ENCODE results near the gene ADAMTS10.
"Not testable (repeated sequence)": the region's sequence is repeated elsewhere in the genome, so short reads cannot be mapped to it uniquely, and the experiment has no call there.

The ADAMTS10 gene

DNA sequence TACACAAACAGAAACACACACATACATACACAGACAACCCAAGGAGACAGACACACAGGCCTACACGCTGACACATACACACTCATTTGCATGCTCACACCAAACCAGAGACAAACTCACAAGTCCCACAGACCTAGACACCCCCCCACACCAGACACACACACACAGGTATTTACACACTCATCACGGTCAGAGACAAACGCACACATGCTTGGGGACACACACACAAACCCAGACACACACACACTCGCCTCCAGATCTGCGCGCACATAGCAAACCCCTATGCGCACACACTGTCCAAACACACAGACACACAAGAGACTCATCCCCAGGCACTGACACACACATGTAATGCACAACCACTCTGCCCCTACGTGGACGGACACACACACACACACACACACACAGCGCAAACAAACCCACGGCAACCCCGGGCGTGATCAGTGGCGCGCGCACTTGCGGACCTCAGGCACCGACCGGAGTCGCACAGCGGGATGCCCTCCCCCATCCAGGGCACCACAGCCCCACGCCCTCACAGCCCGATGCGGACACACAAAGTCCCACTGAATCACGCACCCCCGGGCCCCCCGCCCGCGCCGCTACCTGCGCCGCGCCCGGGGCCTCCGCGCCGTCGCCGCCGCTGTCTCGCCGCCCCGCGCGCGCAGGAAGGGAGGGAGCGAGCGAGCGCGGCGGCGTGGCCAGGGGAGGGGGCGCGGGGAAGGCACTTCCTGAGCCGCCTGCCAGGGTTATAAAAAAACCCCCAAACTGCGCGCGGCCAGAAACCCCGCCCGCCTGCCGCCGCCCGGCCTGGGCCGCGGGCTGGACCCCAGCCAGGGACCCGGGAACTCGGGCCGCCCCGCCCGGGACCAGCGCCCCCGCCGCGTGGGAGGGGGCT, at the start of gene ADAMTS10:
Gene ADAMTS10 (minus strand): TSS at position 675 of the 895 bp plus-strand sequence. CDS start 5,005 bp downstream, outside the sequence.
- DNase-seq, result no peak

DNA sequence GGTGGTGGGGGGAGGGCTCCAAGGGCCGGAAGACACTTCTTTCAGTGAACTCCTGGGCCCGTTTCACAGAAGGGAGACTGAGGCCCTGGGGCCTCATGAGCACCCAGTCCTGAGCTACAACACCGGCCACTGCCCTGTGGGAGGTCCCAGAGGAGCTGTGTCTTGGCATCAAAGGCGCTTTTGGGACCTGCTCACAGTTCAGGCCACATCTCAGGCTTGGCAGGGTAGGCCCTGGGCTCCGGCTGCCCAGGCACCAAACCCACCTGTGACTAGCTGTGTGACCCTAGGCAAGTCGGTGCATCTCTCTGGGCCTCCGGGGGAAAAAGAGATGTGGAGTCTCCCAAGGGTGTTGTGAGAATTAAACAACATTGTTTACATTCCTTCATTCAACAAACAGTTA, 49.4 kb upstream of the ADAMTS10 start:
- DNase-seq, result no peak

DNA sequence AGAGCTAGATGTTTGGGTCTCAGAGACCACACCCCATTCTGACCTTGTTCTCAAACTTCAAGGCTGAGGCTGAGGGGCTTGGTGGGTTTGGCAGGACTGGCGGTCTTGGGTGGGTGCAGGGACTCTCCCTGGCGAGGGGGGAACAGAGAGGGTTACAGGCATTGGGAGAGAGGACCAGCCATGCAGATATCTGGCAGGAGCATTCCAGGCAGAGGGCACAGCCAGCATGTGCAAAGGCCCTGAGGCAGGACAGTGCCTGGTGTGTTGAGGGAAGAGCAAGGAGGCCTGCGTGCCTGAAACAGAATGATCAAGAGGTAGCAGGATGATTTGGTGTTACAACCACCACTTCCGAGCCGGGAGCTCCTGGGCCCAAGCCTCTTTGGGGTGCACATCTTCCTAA, 47.4 kb upstream of the ADAMTS10 start:
- no peak for DNase-seq

DNA sequence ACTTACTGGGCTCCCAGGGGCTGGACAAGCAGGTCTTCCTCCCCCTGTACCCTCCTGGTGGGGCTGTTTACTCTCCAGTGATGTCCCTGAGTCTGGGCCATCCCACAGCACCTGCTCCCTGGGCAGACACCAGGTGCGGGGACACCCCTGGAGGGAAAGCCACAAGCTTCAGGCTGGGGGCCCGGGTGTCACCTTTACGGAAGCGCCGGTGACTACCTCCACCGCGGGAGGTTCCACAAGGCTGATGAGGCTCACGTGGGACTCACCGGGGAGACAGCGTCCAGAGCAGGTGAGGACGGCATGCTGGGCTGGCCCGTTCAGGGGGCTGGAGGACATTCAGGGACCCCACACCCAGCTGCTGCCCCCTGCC, 44.8 kb upstream of the ADAMTS10 start:
- no peak for DNase-seq

DNA sequence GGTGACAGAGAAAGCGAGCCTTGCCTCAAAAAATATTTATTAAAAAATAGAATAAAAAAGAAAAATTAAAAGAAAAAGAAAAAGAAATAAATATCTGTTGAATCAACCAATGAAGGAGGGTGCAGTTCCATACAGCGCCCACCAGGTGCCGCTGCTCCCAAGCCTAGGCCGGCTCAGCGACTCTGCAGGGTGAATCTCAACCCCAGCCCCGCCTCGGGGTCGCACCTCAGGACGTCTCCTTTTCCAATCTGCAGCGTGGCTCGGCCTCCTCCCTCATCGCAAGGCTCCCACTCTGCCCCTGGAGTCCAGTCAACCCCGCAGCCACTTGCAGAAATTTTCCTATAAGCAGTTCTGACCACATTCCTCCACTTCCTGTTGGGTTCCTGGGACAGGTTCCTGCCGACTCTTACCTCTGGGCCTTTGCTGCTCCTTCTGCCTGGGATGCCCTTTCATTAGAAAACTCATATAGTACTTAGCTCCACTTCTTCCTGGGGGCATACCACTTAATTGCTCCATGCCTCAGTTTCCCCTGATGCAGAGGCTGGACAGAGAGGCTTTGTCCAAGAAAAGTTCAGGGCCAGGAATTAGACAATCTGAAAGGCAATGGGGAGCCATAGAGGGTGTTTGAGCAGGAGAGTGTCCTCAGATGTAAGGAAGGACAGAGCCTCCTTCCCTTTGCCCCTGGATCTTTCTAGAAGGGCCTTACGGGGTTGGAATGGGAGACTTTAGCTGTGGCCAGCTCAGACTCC, 44.2 kb upstream of the ADAMTS10 start:
- DNase-seq, result peak; percentile 70

DNA sequence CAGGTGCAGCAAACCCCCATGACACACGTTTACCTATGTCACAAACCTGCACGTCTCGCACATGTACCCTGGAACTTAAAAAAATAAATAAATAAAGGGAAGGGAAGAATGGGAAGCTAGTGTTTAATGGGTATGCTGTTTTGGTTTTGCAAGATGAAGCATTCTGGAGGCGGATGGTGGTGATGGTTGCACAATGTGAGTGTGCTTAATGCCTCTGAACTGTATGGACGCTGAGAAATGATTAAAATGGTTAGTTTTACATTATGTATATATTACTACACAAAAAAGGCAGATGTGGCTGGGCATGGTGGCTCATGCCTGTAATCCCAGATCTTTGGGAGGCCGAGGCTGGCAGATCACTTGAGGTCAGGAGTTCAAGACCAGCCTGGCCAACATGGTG, 37.7 kb upstream of the ADAMTS10 start:
- peak; percentile 83 for DNase-seq

DNA sequence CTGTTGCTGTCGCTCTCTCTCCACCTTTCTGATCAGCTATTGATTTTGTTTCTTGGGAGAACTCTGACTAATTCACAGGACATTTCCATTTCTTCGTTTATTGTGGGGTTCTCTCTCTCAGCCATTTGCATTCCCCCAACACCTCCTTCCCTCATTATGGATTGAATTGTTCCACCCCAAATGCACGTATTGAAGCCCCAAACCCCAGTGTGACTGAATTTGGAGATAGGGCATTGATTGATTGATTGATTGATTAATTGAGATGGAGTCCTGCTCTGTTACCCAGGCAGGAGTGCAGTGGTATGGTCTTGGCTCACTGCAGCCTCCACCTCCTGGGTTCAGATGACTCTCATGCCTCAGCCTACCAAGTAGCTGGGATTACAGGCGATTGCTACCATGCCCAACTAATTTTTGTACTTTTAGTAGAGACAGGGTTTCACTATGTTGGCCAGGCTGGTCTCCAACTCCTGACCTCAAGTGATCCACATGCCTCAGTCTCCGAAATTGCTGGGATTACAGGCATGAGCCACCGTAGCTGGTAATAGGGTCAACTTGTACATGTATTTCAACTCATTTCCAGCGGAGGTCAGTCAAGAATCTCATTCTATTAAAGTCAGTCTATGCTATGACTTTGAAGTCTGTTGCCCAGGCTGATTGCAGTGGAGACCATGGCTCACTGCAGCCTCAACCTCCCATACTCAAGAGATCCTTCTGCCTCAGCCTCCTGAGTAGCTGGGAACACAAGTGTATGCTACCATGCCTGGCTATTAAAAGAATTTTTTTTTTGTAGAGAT, 33.5 kb upstream of the ADAMTS10 start:
- no peak for DNase-seq

DNA sequence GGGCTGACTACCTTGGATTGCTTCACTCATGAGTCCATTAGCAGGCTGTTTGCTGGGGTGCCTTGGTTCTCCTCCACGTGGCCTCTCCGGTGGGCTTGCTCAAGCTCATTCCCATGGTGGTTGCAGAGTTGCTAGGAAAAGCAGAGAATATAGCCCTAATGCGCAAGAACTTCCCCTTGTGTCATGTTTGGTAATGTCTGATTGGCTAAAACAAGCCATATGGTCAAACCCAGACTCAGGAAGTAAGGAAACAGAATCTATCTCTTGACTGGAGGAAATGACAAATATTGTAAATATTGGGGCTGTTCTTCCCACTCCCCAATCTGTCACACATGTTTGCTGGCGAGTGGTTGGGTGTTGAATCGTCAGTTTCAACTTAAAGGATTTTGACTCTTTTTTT, 32.0 kb upstream of the ADAMTS10 start:
- no peak for DNase-seq

DNA sequence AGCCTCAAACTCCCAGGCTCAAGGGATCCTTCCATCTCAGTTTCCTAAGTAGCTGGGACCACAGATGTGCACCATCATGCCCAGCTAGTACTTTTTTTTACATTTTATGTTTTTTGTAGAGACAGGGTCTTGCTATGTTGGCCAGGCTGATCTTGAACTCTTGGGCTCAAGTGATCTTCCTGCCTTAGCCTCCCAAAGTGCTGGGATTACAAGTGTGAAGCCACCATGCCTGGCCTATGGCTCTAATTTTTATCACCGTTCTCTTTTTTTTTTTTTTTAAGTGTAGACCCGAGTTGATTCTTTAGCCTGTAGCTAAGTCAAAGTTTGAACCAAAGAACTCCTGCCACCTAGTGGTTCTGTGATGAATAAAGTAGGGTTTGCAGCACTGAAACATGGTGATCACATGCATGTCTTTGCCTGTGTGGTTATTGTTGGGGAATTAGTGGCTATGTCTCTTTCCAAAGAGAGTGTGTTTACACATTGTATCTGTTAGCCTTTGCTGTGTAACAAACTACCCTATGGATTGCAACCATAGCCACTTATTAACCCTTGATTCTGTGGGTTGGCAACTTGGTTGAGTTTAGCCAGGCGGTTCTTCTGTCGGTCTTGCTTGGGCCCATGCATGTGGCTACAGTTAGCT, 31.5 kb upstream of the ADAMTS10 start:
- peak; percentile 44 for DNase-seq

DNA sequence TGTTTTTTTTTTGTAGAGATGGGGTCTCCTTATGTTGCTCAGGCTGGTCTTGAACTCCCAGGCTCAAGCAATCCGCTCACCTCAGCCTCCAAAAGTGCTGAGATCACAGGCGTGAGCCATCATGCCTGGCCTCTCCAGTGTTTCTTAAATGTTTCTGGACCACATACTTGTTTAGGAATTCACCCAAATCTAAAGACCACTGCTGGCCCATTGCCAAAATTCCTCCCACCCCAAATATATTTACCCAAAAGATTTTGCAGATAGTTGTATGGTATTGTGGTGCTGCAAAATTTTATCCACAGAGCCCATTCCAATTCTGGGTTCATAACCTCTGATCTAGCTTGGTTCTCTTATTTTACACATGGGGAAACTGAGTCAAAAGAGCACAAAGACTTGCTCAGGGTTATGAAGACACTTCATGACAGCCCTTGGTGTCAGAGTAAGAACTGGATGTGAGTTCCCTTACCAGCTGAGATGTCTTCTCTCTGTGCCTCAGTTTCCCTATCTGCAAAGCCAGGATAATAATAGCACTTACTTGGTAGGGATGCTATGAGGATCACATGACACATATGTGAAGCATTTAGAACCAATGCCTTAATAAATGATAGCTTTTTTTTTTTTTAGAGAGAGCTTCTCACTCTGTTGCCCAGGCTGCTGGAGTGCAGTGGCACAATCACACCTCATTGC, 30.8 kb upstream of the ADAMTS10 start:
- no peak for DNase-seq

DNA sequence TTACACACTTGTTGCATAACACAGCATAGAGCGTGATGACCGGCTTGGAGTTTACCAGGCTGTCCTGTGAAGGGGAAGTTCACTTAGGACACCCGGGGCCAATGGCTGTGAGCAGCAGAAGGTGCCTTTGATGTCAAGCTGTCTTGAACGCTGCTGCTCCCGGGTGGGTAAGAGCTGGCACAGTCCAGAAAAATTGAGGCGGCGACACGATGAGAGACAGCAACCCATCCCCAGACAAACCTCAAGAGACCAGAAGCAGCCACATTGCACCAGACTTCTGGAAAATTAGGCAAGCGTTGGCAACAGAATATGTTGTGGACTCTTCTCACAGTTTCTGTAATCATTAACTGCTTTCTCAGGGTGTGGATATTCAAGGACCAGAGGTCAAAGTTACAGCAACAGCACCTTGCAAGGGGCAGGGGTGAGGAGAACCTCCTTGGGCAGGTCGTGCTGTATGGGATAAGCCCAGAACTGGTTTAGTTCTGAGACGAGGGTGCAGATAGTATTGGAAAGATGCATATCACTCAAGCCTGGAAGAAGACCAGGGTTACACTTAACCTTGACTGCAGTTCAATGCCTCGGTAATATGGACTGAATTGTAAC, 30.0 kb upstream of the ADAMTS10 start:
- peak; percentile 93 for DNase-seq

DNA sequence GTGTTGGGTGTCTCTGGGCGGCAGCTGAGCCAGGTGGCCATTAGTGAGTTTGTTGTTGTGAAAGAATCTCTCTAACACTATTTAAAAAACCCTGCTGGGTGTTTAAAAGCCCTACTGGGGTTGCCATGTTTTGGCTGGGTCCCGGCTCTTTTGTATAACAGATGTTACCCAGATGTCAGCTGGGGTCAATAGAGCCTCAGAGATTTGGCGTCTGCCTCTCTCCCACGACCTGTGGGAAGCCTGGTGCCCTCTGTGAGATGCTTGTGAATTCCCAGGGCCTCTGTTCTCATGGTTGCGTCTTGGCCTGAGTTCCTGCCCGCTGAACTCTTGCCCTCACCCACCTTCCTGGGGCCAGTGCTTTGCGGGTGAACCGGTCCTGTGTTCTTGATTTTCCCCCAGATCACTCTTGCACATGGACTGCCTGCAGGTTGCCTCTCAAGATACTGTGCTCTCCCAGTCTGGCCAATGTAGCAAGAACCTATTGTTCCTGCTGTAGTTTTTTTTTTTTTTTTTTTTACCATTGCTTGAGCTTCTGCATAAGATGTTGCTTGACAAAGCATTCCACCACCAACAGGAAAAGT, 29.4 kb upstream of the ADAMTS10 start:
- no peak for DNase-seq

DNA sequence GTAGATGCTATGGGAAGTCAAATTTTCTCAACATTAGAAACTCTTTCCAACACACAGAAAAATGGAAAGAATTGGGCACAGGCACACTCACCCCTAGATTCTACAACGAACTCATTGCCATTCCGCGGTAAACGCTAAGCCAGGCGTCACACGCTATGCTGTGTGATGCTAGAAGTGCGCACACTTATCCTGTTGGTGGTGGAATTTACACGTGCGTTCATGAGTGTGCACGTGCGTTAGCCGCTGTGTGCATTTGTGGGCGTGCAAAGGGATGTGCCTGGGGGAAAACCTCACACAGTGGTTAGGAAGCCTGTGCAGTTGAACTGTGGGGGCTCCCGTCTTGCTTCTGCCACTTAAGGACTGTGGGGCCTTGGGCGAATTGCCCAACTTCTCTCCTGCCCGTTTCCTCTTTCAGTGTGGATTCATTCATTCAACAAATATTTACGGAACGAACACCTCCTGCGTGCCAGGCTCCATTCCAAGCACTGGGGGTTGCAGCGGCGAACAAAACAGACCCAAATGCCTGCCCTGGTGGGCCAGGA, 27.6 kb upstream of the ADAMTS10 start:
- peak; percentile 76 for DNase-seq

DNA sequence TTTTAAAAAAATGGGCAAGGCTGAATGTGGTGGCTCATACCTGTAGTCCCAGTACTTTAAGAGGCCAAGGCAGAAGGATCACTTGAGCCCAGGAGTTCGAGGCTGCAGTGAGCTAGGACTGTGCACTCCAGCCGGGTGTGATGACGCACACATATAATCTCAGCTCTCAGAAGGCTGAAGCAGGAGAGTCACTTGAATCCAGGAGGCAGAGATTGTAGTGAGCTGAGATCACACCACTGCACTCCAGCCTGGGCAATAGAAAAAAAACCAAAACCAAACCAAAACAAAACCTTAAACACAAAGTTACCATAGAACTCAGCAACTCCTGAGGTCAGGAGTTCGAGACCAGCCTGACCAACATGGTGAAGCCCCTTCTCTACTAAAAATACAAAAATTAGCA, 26.6 kb upstream of the ADAMTS10 start:
- DNase-seq, result not testable (repeated sequence)

DNA sequence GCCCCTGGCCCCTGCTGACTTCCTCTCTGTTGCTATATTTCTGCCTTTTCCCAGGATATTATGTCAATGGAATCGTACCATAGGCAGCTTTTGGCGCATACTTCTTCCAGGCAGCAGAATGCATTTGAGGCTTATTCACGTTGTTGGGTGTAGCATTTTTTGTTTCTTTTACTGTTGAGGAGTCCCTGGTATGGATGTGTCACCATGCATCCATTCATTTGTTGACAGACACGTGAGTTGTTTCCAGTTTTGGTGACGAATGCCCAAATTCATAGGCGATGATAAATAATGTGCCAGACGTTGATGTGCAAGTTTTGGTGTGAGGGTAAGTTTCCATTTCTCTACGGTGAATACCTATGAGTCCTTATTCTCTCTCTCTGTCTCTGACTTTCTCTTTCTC, 24.9 kb upstream of the ADAMTS10 start:
- DNase-seq, result no peak

DNA sequence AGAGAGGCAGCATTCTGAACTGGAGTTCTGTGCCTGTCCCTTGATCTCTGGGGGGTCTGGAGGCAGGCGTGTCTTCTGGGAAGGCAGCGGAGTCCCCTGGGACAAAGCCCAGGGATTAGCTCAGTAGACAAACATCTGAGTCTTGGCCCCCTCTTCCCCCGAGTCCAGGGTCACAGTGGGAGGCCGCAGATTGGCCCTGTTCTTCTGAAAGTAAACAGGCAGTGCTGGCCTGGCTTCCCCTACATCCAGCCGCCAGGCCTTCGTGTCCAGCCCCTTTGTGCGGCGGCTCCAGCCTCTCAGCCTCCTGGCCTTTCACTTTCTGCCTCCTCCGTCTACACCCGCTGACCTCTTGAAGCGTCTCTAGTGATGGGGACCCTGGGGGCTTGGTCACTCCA, 20.9 kb upstream of the ADAMTS10 start:
- DNase-seq, result no peak

DNA sequence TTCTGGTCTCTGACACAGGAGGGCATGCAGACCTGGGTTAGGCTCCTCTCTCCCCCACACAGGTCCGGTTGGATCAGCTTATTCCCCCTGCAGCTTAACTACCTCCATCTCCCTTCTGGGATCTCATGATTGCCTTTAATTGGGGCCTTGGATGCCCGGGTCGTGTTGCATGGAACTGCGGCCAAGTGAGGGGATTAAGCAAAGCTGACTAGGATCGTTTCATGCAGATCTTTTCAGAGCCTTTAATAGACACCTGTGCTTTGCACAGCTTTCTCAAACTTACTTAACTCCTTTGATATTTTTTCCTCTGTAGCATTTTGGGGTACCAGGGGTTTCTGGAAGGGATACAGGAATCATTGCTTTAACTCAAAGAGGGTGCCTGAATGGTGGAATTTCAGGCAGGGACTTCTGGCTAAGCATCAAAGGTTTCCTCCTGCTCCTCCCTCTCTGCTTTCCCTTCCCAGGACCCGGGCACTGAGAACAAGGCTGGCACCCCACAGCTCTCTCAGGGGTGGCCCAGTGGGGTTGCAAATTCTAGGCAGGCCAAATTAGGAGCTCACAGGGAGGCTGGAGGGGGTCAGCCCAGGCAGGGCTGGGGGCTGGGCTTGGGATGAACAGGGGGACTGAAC, 20.4 kb upstream of the ADAMTS10 start:
- DNase-seq, result no peak

DNA sequence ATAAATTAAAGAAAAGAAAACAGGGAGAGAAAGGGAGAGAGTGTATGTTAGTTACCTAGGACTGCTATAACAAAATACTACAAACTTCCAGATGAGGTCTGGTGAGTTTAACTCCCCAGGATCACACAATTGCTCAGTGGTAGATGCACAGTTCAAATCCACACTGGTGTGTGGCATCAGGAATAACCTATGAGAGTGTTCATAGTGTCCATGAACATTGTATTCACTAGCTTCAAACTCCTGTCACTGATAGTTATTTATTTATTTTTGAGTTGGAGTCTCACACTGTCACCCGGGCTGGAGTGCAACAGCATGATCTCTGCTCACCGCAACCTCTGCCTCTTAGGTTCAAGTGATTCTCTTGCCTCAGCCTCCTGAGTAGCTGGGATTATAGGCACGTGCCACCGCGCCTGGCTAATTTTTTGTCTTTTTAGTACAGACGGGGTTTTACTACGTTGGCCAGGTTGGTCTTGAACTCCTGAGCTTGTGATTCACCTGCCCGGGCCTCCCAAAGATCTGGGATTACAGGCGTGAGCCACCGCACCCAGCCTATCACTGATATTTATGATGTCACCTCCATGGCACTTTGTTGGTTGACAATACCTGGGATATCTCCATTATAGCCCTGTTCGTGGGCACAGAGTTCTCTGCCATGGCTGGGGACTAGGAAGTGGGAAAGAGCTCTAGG, 19.6 kb upstream of the ADAMTS10 start, which contains the start of gene NFILZ:
Gene NFILZ (plus strand): TSS at position 638 of the 688 bp plus-strand sequence. CDS start 46,133 bp downstream, outside the sequence.
- no peak for DNase-seq

DNA sequence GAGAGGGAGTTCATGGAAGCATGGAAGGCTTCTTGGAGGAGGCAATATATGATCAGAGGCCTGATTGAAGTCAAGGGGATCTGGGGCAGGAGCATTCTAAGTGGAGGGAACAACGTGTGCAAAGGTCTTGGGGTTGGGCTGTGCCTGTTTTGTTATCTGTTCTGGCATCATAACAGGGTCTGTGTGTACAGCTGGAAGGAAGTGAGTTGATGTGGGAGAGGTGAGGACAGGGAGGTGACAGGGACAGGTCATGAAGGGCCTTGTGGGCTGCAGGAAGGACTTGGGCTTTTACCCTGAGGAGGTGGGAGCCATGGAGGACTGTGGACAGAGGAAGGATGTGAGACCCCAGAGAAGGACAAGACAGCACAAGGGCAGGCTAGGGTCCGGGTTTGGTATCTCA, 18.7 kb upstream of the ADAMTS10 start:
- DNase-seq, result no peak

DNA sequence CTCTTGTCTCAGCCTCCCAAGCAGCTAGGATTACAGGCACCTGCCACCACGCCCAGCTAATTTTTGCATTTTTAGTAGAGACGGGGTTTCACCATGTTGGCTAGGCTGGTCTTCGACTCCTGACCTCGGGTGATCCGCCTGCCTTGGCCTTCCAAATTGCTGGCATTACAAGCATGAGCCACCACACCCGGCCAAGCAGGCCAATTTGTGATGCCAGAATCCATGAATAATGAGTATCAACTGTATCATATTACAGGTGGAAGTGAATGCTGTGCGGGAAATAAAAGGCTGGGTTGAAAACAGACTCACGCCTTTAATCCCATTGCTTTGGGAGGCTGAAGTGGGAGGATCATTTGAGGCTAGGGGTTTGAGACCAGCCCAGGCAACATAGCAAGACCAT, 16.3 kb upstream of the ADAMTS10 start:
- DNase-seq, result no peak
